NCI-H2029 (cell line): Measurements from ENCODE around the gene NDUFS7.

Experiments
- DNase-seq: peaks from one replicate; lab custom pipeline; 2025; lab: John Stamatoyannopoulos, UW

NDUFS7 gene

DNA sequence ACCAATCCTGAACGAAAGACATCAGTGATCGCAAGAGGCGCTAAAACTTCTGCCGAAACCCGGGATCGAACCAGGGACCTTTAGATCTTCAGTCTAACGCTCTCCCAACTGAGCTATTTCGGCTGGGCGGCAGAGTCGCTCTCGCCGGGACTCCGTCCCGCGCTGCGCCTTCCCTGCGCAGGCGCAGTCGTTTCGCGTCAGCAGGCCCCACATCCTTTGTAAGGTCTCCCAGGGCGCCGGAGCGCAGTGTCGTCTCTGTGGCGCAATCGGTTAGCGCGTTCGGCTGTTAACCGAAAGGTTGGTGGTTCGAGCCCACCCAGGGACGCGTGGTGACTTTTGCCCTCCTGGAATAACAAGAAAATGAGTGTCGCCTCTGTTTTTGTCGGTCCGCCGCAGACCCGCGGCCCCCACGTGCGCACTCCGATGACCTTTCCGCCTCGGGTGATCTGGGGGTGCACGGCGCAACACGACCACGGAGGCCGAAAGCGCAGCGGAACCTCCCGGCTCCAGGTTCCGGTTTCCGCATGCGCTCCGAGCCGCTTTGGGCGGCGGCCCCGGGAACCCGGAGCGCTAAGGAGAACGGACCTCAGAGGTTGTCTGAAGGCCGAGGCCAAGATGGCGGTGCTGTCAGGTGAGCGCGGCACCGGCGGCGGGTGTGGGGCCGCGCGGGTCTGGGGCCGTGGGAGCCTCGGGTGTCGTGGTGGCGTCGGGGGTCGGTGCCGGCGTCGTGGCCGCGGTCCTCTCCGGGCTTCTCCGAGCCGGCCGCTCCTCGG, at the start of gene NDUFS7:
NDUFS7 (plus strand) TSS at position 596 of the 773 bp plus-strand sequence; CDS start at position 616, 20 bp downstream.
- DNase-seq = peak; percentile 83

DNA sequence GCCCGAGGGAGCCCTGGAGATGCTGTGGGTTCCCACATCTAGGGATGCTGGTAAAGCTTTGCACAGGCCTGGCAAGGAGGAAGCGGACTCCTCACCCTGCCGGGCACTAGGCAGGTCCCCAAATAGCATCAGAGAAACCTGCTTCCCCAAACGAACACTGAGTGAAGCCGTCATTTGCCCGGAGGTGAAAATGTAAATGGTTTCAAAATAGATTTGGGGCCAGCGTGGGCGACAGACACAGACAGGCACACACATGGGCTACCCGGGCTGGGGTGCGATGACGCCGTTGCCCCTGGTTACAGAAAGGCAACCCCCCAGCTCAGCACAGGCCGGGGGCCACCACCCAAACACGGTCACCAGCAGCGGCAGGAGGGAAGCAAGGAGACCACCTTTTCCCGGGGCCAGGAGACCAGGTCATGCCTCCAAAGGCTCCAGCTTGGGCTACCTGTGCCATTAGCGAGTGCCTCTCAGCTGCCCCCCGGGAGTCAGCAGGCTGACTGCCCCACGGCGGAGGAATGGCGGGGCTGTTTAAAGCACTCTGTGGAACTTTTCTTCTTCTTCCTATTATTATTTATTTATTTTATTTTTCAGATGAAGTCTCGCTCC, 47.5 kb upstream of the NDUFS7 start:
- no peak for DNase-seq

DNA sequence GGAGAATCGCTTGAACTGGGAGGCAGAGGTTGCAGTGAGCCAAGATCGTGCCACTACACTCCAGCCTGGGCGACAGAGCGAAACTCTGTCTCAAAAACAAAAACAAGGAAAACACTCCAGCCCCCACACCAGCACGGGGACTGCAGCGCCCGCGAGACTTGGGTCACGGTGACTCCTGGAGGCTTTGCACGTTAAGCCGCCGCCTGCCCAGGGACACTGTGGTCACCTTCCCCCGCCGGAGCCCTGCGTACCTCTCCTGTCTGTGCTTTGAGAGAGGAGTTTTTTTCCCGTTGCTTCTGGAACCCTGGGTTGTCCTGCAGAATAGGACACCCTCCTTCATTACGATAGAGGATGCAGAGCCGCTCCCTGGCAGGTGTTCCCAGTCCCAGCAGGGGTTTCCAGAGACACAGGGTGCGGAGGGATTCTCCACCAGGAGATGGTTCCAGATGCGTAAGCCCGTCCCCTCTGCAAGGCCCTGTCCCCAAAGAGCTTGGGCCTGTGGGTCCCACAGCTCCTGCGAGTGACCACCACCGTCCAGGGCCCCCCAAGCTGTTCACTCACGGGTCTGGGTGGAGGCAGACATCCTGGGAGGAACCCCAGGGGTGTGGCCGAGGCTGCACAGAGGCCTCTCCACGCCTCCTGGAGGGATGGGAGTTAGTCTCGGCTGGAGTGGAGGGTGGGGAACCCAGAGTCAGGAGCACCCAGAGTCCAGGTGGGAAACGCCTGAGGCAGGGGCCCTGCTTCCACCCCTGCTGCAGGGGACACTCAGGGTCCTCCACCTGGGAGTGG, 42.8 kb upstream of the NDUFS7 start:
- no peak for DNase-seq

DNA sequence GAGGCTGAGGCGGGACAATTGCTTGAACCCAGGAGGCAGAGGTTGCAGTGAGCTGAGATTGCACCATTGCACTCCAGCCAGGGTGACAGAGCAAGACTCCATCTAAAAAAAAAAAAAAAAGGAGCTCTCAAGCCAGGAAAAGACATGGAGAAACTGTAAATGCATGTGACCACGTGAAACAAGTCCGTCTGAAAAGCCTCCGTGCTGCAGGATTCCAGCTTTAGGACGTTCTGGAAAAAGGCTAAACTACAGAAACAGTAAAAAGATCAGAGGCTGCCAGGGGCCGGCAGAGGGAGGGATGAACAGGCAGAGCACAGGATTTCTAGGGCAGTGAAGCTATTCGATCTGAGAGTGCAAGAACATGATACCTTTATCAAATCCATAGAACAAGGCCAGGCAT, 40.7 kb upstream of the NDUFS7 start:
- no peak for DNase-seq

DNA sequence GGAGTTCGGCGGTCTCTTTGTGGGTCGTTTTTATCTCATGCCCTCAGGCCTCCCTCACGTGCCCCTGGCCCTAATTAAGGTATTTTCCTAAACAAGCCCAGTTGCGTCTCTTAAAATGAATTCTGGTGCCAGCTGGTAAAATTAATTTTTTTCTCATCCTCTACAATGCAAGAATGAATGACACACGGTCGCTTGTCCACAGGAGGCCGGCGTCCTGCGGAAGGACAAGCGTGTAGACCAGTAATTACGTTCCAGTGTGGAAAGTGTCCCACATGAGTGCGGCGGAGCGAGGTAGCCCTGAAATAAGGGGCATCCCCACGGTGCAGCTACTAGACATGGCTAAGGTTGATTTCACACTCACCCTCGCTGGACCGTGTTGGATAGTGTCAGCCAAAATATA, 34.5 kb upstream of the NDUFS7 start:
- DNase-seq = no peak

DNA sequence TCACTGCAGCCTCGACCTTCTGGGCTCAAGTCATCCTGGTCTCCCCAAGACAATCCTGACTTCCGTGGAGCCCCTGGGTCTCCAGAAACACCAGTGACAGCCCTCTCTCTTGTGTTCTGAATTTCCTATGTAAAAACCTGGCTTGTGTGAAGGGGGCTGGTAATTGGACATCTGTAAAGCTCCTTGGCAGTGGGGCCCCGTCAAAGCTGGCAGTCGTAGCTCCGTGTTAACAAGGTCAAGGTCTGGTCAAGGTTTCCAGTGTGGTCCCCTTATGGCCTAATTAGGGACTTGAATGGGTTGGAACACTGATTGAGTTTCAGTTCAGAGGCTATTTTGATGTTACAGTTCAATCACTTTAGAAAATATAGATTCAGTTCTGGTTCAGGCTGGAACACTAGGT, 32.8 kb upstream of the NDUFS7 start:
- no peak for DNase-seq

DNA sequence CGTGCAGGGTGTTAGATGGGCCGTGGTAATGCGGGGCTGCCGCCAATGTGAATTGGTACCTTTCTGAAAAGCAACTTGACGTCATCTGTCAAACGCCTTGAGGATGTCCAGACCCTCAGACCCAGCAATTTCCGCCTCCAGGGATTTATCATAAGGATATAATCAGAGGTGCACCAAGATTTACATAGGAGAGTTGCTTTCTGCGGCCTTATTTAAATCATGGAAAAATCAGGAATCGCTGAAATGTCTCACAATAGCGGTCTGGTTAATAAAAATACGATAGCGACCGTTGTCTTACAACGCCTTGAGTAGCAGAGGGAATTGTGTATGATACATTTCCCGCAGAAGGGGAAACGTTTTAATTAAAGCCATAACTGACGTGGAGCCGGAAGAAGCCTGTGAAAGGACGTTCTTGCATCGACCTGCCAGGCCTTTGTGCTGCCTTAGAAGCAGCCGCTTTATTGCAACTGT, 32.3 kb upstream of the NDUFS7 start:
- DNase-seq = no peak

DNA sequence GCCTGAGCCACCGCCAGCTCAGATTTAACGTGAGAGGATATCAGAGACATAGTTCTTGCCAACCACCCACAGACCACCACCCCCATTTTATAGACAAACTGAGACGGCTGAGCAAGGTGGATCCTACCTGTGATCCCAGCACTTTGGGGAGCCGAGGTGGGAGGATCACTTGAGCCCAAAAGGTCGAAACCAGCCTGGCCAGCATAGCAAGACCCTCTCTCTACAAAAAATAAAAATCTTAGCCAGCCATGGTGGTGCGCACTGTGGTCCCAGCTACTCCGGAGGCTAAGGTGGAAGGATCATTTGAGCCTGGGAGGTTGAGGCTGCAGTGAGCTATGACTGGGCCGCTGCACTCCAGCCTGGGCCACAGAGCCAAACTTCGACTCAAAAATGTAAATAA, 30.6 kb upstream of the NDUFS7 start:
- DNase-seq = no peak

DNA sequence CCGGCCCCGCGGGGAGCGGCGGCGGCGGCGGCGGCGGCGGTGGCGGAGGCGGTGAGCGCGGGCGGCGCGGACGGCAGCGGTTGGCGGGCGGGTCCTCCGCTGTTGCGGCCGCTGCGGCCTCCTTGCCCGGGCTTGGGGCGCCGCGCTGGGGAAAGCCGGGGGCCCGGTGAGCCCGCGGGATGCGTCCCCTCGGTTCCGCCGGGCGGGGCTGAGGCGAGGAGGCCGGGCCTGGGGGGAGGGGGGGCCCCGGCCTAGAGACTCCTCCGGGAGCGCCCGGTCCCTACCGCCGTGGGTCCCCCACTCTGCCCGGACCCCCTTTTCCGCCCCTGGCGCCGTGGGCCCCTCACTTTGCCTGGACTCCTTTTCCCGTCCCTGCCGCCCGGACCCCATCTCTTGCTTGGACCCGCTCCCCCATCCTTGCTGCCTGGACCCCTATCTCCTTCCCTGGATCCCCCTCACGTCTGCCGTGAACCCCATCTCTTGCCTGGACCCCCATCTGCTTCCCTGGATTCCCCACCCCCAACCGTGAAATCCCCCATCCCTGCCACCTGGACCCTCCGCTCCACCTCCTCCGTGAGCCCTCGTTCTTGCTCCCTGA, 28.6 kb upstream of the NDUFS7 start:
- no peak for DNase-seq

DNA sequence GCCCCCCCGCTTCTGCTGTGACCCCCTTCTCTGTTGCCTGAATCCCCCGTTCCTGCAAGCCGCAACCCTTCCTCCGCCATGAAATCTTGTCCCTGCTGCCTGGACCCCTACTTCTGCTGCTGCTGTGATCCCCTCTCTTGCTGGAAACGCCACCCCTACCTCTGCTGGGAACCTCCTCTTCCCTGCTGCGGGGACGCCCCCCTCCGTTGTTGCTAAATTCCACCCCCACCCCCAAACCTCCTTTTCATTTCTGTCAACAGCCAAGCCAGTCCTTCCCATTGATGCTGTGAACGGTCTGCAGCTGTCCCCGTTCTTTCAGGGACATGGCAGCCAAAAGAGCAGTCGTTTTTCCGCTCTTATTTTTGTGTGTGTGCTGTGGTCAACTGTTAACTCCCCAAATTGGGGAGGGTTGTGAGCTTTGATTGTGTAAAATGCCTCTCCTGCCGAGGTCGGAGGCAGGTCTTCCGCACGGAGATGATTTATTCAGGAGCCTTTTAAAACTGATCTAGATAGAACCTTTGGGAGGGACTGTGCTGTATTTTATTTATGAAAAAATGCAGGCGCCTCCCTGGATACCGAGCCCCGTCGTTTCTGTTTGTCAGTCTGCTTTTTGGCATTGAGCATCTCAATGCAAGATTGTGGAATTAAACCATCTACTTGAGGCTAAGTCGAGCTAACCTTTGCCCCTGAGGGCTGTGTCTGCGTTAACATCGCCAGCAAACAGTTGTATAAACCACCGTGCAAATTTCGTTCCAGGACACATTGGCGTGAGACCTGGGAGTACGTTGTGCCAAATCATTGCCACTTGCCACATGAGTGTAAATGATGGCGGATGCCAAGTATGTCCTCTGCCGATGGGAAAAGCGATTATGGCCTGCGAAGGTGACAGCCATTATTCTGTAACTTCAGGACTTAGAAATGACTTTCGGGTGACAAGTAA, 27.9 kb upstream of the NDUFS7 start:
- no peak for DNase-seq

DNA sequence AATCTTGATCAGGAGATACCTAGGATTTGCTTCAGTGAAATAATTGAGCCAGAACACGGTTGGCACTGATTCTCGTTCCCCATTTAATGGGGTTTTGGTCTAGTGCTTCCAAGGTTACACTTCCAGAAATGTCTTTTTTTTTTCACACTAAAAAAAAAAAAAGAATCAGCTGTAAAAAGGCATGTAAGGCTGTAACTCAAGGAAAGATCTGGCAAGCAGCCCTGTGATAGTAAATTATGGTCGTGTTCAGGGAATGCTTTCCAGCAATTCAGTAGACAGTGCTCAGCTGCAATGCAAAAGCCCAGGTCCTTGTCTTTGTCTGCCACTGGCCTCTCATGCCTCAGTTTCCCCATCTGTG, 27.2 kb upstream of the NDUFS7 start:
- DNase-seq = no peak

DNA sequence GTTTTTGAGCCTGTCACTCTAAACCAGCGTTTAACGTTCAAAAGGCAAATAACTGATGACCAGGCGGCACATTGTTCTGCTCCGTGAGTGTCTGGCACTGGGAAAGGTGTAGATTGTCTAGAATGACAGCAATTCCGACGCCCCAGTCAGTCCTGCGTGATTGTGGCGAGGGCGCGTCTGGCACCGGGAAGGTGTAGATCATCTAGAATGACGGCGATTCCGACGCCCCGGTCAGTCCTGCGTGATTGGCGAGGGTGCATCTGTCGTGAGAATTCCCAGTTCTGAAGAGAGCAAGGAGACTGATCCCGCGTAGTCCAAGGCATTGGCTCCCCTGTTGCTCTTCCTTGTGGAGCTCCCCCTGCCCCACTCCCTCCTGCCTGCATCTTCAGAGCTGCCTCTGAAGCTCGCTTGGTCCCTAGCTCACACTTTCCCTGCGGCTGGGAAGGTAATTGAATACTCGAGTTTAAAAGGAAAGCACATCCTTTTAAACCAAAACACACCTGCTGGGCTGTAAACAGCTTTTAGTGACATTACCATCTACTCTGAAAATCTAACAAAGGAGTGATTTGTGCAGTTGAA, 26.1 kb upstream of the NDUFS7 start:
- no peak for DNase-seq

DNA sequence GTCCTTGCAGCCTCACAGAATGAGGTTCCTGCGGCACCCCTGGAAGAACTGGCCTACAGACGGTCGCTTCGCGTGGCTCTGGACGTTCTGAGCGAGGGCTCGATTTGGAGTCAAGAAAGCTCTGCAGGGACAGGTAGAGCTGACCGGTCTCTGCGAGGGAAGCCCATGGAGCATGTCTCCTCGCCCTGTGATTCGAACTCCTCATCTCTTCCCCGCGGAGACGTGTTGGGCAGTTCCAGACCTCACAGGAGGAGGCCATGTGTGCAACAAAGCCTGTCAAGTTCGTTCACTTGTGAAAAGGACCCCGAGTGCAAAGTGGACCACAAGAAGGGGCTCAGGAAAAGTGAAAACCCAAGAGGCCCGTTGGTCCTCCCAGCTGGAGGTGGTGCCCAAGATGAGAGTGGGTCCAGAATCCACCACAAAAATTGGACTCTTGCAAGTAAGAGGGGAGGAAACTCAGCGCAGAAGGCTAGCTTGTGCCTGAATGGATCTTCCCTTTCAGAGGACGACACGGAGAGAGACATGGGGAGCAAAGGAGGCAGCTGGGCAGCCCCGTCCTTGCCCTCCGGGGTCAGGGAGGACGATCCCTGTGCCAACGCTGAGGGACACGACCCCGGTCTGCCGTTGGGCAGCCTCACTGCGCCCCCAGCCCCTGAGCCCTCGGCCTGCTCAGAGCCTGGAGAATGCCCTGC, 23.4 kb upstream of the NDUFS7 start:
- no peak for DNase-seq

DNA sequence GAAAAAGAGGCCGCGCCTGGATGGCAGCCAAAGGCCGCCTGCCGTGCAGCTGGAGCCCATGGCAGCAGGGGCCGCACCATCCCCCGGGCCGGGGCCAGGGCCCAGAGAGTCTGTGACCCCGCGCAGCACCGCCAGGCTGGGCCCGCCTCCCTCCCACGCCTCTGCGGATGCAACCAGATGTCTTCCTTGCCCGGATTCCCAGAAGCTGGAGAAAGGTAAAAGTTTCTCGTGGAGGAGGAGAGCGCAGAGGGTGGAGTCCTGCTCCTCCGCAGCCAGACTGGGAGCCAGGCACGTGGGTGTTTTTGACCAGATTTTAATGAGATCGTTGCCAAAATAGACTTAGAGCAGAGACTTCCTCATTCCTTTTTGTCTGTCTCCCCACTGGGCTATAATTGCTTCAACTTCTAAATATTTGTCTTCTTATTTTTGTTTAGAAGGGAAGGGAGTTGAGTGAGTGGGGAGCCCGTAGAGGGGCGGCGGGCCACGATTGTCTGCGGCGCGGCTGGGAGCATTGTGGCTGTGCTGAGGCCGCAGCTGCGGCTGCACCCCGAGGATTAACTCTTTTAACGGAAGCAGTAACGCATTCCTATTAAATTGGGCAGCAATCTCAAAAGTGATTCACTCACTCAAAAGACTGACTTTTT, 22.8 kb upstream of the NDUFS7 start:
- DNase-seq = no peak

DNA sequence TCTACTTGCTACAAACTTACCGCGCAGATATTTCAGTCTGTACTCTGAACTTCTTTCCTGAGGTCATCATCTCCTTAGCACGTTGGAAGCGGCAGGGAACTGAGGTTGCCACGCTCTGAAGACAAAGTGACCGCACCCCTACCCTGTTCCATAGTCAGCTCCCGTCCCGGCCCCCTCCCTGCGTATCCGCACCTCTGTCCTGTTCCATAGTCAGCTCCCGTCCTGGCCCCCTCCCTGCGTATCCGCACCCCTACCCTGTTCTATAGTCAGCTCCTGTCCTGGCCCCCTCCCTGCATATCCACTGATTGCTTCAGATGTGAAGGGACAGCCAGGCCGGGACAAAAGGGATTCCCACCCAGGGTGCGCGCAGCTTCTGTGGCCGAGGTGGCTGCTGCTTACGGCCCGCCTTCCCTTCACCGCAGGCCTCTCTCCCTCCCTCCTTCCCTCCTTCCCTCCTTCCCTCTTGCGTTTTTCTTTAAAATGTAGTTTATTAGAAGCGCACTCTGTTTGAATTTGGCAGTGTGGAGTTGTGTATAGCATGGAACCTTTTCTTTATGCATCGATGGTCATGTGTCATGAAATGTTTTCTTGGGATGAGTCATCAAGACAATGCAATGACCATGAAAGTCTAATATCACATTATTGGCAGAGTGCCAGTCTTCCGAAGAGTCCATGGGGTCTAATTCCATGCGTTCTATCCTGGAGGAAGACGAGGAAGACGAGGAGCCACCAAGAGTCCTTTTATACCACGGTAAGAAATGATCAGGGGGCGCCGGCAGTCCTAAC, 21.9 kb upstream of the NDUFS7 start:
- DNase-seq = no peak

DNA sequence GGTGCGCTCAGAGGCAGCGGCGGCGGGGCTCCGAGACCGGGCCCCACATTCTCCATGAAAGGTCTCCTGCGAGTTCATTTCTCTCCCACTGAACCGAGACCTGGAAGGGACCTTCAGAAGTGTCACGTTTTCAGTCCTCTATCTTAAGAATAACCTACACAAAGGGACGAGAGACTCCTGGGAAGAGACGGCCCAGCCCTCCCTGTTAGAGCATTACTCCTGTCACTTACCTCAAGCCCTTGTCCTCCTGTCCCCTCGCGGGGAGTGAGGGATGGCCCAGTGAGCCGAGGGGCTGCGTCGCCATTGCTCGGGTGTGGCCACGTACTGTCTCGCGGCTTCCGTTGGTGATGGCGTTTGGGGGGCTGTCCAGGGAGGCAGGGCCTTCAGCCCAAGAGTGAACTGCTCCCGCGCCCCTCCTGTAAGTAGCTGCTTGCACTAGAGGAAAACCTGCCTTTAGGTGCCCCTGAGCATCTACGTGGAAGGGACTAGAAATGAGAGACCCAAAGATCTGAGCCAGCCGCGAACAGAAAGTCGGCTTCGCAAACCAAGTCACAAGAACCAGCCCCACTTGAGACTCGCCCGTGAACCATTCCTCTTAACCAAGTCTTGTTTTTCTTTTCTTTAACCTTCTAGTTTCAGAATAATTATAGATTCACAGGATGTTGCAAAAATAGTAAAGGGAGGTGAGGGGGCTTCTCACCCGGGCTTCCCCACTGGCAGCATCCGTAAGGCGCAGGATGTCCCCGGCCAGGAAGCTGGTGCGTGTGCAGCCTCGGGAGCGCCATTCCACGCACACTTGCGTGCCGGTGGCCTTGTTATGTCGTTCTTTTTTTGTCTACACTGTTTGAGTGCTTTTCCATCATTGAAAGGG, 21.1 kb upstream of the NDUFS7 start:
- no peak for DNase-seq

DNA sequence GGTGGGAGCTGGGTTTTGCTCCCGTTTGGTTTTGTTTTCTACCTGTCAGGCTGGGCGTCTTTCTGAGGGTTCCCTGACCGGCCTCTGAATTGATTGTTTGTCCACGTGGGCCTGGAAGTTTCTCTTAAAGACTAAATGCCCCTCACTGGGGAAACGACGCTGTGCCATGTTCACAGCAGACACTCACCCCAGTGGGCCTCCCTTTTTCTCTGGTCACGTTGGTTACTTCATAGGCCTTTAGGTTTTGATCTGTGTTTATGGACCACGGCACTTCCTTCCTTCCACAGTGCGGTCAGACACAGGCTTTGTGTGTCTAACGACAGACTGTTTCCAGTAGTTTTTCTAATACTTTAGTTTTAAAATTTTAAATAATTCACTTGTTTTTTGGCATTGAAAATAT, 20.1 kb upstream of the NDUFS7 start:
- no peak for DNase-seq

DNA sequence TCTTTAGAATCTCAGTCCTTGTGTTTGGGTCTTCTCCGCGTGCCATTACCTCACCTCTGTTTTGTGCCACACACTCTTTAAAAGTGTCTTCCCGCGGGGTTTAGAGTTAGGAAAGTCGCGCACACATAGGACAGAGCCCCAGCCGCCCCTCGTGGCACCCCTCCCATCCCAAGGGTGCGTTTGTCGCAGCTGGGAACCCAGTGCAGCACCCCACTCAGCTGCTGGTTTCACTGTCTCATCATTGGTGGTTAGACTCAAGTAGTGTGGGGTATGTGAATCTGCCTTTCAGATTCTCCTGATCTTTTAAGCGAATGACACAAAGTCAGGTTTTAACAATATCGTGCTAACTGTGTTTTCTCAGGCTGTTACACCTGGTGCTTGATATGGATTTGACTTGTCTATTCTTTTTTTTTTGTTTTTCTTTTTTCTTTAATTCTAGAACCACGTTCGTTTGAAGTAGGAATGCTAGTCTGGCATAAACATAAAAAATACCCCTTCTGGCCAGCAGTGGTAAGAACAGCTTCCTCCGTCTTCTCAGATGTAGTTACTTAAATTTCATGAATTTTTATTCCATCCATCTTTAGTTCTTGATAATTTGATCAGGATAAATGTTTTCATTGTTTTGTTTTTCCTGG, 19.5 kb upstream of the NDUFS7 start:
- no peak for DNase-seq
